CD8-positive, alpha-beta memory T cell (primary cell): ENCODE measurements around the gene LRRC38. TPM values are rescaled to one million over a fixed set of nuclear protein-coding genes. Genes with fewer than 3 reads are reported as not detected.
"Not testable (repeated sequence)": the region's sequence is repeated elsewhere in the genome, so short reads cannot be mapped to it uniquely, and the experiment has no call there.

Source experiments
- CTCF ChIA-PET: fragments of 350-600 bp; sonication (Branson Sonifier 250); formaldehyde crosslinking; loops from one replicate; lab custom pipeline; 2021; ENCODE audit warnings: antibody characterized with exemption; lab: Charles Lee
- POLR2A ChIA-PET: fragments of 350-600 bp; sonication (Branson Sonifier 250); formaldehyde crosslinking; loops from one replicate; lab custom pipeline; 2021; ENCODE audit warnings: antibody characterized with exemption; lab: Charles Lee
- DNase-seq, 5 donors: peaks; one replicate each; pipeline versions ENCODE4 v3.0.0 to v3.0.0-alpha.2; 2020 to 2022; ENCODE audit warnings: mixed read lengths in 1 of 5
- H3K27ac ChIP-seq: one replicate; pipeline ENCODE4 v1.7.0; 2013; ENCODE audit warnings: low read depth, mild to moderate bottlenecking, low read length, moderate library complexity
- H3K27me3 ChIP-seq: 2 replicates; pipeline ENCODE4 v1.7.0; 2013; ENCODE audit warnings: low read length, mild to moderate bottlenecking; ENCODE audit not compliant: insufficient read depth, poor library complexity, severe bottlenecking
- H3K36me3 ChIP-seq: 2 replicates; pipeline ENCODE4 v1.7.0; 2013; ENCODE audit warnings: mild to moderate bottlenecking, low read length, moderate library complexity; ENCODE audit not compliant: insufficient read depth
- H3K4me1 ChIP-seq: 2 replicates; pipeline ENCODE4 v1.7.0; 2013; ENCODE audit warnings: mild to moderate bottlenecking, low read length, moderate library complexity; ENCODE audit not compliant: insufficient read depth
- H3K4me3 ChIP-seq: 2 replicates; pipeline ENCODE4 v1.7.0; 2013; ENCODE audit warnings: mild to moderate bottlenecking, low read length
- H3K9me3 ChIP-seq: 2 replicates; pipeline ENCODE4 v1.7.0; 2013; ENCODE audit warnings: mild to moderate bottlenecking, low read length
- H3K27ac Mint-ChIP-seq, 8 donors: one replicate each; pipeline ENCODE4 v1.8.0; 2020 to 2021; ENCODE audit warnings: mixed read lengths in 8 of 8, mild to moderate bottlenecking in 6 of 8, inconsistent platforms in 3 of 8, moderate library complexity in 3 of 8
- H3K27me3 Mint-ChIP-seq, 2 donors: one replicate each; pipeline ENCODE4 v1.8.0; 2020 to 2021; ENCODE audit warnings: mixed read lengths in 2 of 2, mild to moderate bottlenecking in 1 of 2, moderate library complexity in 1 of 2
- H3K36me3 Mint-ChIP-seq, 3 donors: one replicate each; pipeline ENCODE4 v1.8.0; 2020 to 2021; ENCODE audit warnings: mixed read lengths in 3 of 3, inconsistent platforms in 1 of 3, mild to moderate bottlenecking in 1 of 3
- H3K4me1 Mint-ChIP-seq, 3 donors: one replicate each; pipeline ENCODE4 v1.8.0; 2020 to 2021; ENCODE audit warnings: mixed read lengths in 3 of 3, inconsistent platforms in 1 of 3, mild to moderate bottlenecking in 1 of 3
- H3K4me3 Mint-ChIP-seq, 7 donors: one replicate each; pipeline ENCODE4 v1.8.0; 2020 to 2021; ENCODE audit warnings: mixed read lengths in 7 of 7, mild to moderate bottlenecking in 6 of 7, moderate library complexity in 4 of 7, inconsistent platforms in 2 of 7
- H3K9me3 Mint-ChIP-seq, 5 donors: one replicate each; pipeline ENCODE4 v1.8.0; 2020 to 2022; ENCODE audit warnings: mixed read lengths in 5 of 5, mild to moderate bottlenecking in 3 of 5, moderate library complexity in 2 of 5, inconsistent platforms in 1 of 5
- polyA plus RNA-seq: library from polyadenylated mRNA; unstranded; fragments of 300-500 nt; fragmentation: Illumina TruSeq; gene quantifications from one replicate; pipeline ENCODE4 v1.2.3, GENCODE V29; 2021
- total RNA-seq, 2 experiments: library from RNA; stranded (reverse); gene quantifications; one replicate each; pipeline ENCODE4 v1.2.3, GENCODE V29; 2021

Gene LRRC38
- total RNA-seq: not detected
- not detected for polyA plus RNA-seq

- H3K27me3 ChIP-seq: no peaks in the 10 kb centered on the region
- H3K27me3 Mint-ChIP-seq: peaks cover 18 to 33% of the 10 kb centered on the region in 2 donors
- no peaks in the 10 kb centered on the region for H3K36me3 Mint-ChIP-seq
- ChIA-PET CTCF (no interaction called here), POLR2A (no interaction called here)
- no peaks in the 10 kb centered on the region for H3K4me1 Mint-ChIP-seq
- no peaks in the 10 kb centered on the region for H3K4me1 ChIP-seq
- no peaks in the 10 kb centered on the region for H3K36me3 ChIP-seq
- H3K27ac ChIP-seq: no peak within 1 kb of the TSS
- DNase-seq: no peak
- no peak within 1 kb of the TSS for H3K27ac Mint-ChIP-seq
- no peaks in the 10 kb centered on the region for H3K9me3 ChIP-seq
- no peak within 1 kb of the TSS for H3K4me3 Mint-ChIP-seq
- H3K4me3 ChIP-seq: no peak within 1 kb of the TSS
- peaks cover 0 to 4% (median under 1%) of the 10 kb centered on the region in 5 donors for H3K9me3 Mint-ChIP-seq
Measured at GRCh38 chr1:13513895-13514546, at the start of gene LRRC38. Gene LRRC38 (minus strand): TSS chr1:13514003. CDS start chr1:13513593, 410 bp downstream.

- H3K36me3 Mint-ChIP-seq, H3K27me3 Mint-ChIP-seq, CTCF ChIA-PET, H3K9me3 ChIP-seq, H3K4me1 ChIP-seq, DNase-seq, H3K36me3 ChIP-seq, H3K27me3 ChIP-seq, H3K4me3 Mint-ChIP-seq, H3K27ac ChIP-seq, H3K9me3 Mint-ChIP-seq, H3K4me1 Mint-ChIP-seq, H3K4me3 ChIP-seq, POLR2A ChIA-PET: not testable (repeated sequence)
- peak overlapping the region in 1 of 8 donors; percentile 21 for H3K27ac Mint-ChIP-seq
Measured at GRCh38 chr1:13562981-13563380, 49.2 kb upstream of the LRRC38 start.

- ChIA-PET CTCF (no interaction called here), POLR2A (no interaction called here)
- Mint-ChIP-seq H3K4me3 (no peak overlapping the region), H3K4me1 (no peaks in the 10 kb centered on the region), H3K27ac (no peak overlapping the region), H3K36me3 (no peaks in the 10 kb centered on the region), H3K27me3 (peaks cover 6 to 10% of the 10 kb centered on the region in 2 donors), H3K9me3 (no peaks in the 10 kb centered on the region)
- Histone ChIP-seq H3K4me1 (no peaks in the 10 kb centered on the region), H3K27ac (no peak overlapping the region), H3K4me3 (no peak overlapping the region), H3K9me3 (no peaks in the 10 kb centered on the region), H3K27me3 (no peaks in the 10 kb centered on the region), H3K36me3 (no peaks in the 10 kb centered on the region)
- no peak for DNase-seq
Measured at GRCh38 chr1:13560541-13560940, 46.7 kb upstream of the LRRC38 start.

- Mint-ChIP-seq H3K27ac (no peak overlapping the region), H3K27me3 (peaks cover 0 to 2% of the 10 kb centered on the region in 2 donors), H3K9me3 (no peaks in the 10 kb centered on the region), H3K4me3 (no peak overlapping the region), H3K4me1 (no peaks in the 10 kb centered on the region), H3K36me3 (no peaks in the 10 kb centered on the region)
- Histone ChIP-seq H3K36me3 (no peaks in the 10 kb centered on the region), H3K4me3 (no peak overlapping the region), H3K4me1 (no peaks in the 10 kb centered on the region), H3K27me3 (no peaks in the 10 kb centered on the region), H3K27ac (no peak overlapping the region), H3K9me3 (no peaks in the 10 kb centered on the region)
- no peak for DNase-seq
- CTCF ChIA-PET: no interaction called here
- POLR2A ChIA-PET: no interaction called here
Measured at GRCh38 chr1:13556224-13556764, 42.5 kb upstream of the LRRC38 start.

GRCh38 chr1:13554798-13555197 is 41.0 kb upstream of the LRRC38 start:
- H3K27ac ChIP-seq: no peak overlapping the region
- no peaks in the 10 kb centered on the region for H3K4me1 Mint-ChIP-seq
- H3K4me3 Mint-ChIP-seq: no peak overlapping the region
- H3K36me3 Mint-ChIP-seq: no peaks in the 10 kb centered on the region
- H3K27ac Mint-ChIP-seq: no peak overlapping the region
- H3K36me3 ChIP-seq: no peaks in the 10 kb centered on the region
- DNase-seq: no peak
- H3K27me3 ChIP-seq: no peaks in the 10 kb centered on the region
- ChIA-PET CTCF (no interaction called here), POLR2A (no interaction called here)
- H3K9me3 Mint-ChIP-seq: no peaks in the 10 kb centered on the region
- H3K9me3 ChIP-seq: no peaks in the 10 kb centered on the region
- H3K4me1 ChIP-seq: no peaks in the 10 kb centered on the region
- peaks cover 0 to 2% of the 10 kb centered on the region in 2 donors for H3K27me3 Mint-ChIP-seq
- H3K4me3 ChIP-seq: no peak overlapping the region

GRCh38 chr1:13550663-13551062 is 36.9 kb upstream of the LRRC38 start:
- Mint-ChIP-seq H3K4me1 (no peaks in the 10 kb centered on the region), H3K9me3 (no peaks in the 10 kb centered on the region), H3K27ac (no peak overlapping the region), H3K36me3 (no peaks in the 10 kb centered on the region), H3K4me3 (no peak overlapping the region), H3K27me3 (peaks cover 10 to 12% of the 10 kb centered on the region in 2 donors)
- H3K36me3 ChIP-seq: no peaks in the 10 kb centered on the region
- no peaks in the 10 kb centered on the region for H3K4me1 ChIP-seq
- H3K27me3 ChIP-seq: no peaks in the 10 kb centered on the region
- CTCF ChIA-PET: no interaction called here
- no peak overlapping the region for H3K4me3 ChIP-seq
- no peak overlapping the region for H3K27ac ChIP-seq
- no peak for DNase-seq
- POLR2A ChIA-PET: no interaction called here
- no peaks in the 10 kb centered on the region for H3K9me3 ChIP-seq

- POLR2A ChIA-PET: no interaction called here
- H3K27ac ChIP-seq: no peak overlapping the region
- H3K9me3 ChIP-seq: no peaks in the 10 kb centered on the region
- Mint-ChIP-seq H3K4me3 (no peak overlapping the region), H3K9me3 (peaks cover 0 to 2% (median 0%) of the 10 kb centered on the region in 5 donors), H3K36me3 (no peaks in the 10 kb centered on the region), H3K27ac (no peak overlapping the region), H3K27me3 (peaks cover 10 to 18% of the 10 kb centered on the region in 2 donors), H3K4me1 (no peaks in the 10 kb centered on the region)
- no peaks in the 10 kb centered on the region for H3K4me1 ChIP-seq
- no peak for DNase-seq
- H3K4me3 ChIP-seq: no peak overlapping the region
- H3K27me3 ChIP-seq: no peaks in the 10 kb centered on the region
- CTCF ChIA-PET: no interaction called here
- no peaks in the 10 kb centered on the region for H3K36me3 ChIP-seq
Measured at GRCh38 chr1:13549521-13549920, 35.7 kb upstream of the LRRC38 start.

- DNase-seq: no peak
- Mint-ChIP-seq H3K4me1 (no peaks in the 10 kb centered on the region), H3K27ac (no peak overlapping the region), H3K27me3 (peaks cover 10 to 19% of the 10 kb centered on the region in 2 donors), H3K4me3 (no peak overlapping the region), H3K9me3 (peaks cover 0 to 2% (median 0%) of the 10 kb centered on the region in 5 donors), H3K36me3 (no peaks in the 10 kb centered on the region)
- no peaks in the 10 kb centered on the region for H3K4me1 ChIP-seq
- CTCF ChIA-PET: no interaction called here
- H3K9me3 ChIP-seq: no peaks in the 10 kb centered on the region
- H3K36me3 ChIP-seq: no peaks in the 10 kb centered on the region
- H3K27ac ChIP-seq: no peak overlapping the region
- H3K27me3 ChIP-seq: no peaks in the 10 kb centered on the region
- no peak overlapping the region for H3K4me3 ChIP-seq
- POLR2A ChIA-PET: no interaction called here
Measured at GRCh38 chr1:13549021-13549420, 35.2 kb upstream of the LRRC38 start.
